ENCODE results near the gene CNPY3. TPM values are rescaled to one million over a fixed set of nuclear protein-coding genes. Genes with fewer than 3 reads are reported as not detected.

CNPY3 gene
- total and polyA plus RNA-seq, 2 of the 13 experiments (the other 11 are each of a cell fraction or from before 2014, with no cell fraction given): 42.3 to 60.2 TPM

DNA sequence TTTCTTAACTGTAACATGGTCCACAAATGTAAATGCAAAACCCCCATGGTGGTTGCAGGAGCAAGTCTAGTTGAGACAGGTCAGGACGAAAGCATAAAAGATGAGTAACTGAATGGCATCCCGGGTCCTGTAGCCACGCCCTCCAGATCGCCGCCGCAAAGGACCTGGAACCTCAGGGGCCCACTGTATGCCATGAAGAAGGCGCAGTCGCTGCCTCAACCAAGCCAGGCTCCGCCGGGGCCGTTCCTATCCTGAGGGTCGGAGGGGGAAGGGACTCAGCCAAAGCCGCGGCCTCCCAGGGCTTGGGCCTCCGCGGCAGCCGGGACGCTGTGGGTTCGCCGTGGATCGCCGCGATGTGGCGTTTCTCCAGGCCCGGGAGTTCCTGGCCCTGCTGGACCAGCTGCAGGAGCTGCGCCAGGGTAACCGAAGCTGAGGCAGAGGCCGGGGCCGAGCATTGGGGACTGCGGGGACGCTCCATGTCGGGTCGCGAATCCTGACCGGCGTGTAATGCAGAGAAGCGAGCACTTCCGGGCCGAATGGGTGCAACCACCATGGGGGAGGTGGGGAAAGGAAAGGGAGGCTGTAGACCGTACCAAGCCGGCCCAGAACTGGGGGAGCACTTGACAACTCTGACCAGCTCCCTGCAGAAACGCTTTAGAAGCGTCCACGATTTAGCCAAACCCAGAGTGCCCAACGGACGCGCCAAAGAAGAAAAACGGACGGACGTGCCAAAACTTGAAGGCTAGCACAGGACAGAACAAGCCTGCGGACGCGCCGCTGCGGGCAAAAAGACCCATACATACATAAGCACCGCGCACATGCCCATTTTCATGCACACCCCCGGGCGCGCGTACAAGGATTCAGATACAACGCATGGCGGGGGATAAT lies 38.7 kb upstream of the CNPY3 start (continued):
- TF ChIP-seq KDM4B (CRISPR knock-in tag; IDR thresholded peaks at IDR 0.05): peak; percentile 90
- TF ChIP-seq IKZF1 (IDR thresholded peaks at IDR 0.05): no peak
- peak; percentile 21; the same call in 1 of the 2 replicates for TF ChIP-seq JUND (CRISPR knock-in tag; IDR thresholded peaks at IDR 0.05)
- TF ChIP-seq ELF4 (CRISPR knock-in tag; IDR thresholded peaks at IDR 0.05; ENCODE audit: borderline replicate concordance): peak; percentile 96
- TF ChIP-seq, protein P1, sequence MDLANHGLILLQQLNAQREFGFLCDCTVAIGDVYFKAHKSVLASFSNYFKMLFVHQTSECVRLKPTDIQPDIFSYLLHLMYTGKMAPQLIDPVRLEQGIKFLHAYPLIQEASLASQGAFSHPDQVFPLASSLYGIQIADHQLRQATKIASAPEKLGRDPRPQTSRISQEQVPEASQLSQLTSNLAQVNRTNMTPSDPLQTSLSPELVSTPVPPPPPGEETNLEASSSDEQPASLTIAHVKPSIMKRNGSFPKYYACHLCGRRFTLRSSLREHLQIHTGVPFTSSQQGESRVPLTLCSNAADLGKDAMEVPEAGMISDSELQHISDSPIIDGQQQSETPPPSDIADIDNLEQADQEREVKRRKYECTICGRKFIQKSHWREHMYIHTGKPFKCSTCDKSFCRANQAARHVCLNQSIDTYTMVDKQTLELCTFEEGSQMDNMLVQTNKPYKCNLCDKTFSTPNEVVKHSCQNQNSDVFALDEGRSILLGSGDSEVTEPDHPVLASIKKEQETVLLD (CRISPR knock-in tag; IDR thresholded peaks at IDR 0.05; ENCODE audit: low read depth): peak; percentile 70; the same call in 1 of the 2 replicates
- peak; percentile 60 for TF ChIP-seq HIC2 (CRISPR knock-in tag; IDR thresholded peaks at IDR 0.05; ENCODE audit: low read depth)
- peak; percentile 89; the same call in 1 of the 2 replicates for TF ChIP-seq SALL2 (CRISPR knock-in tag; IDR thresholded peaks at IDR 0.05)
- TF ChIP-seq ZNF558 (CRISPR knock-in tag; IDR thresholded peaks at IDR 0.05; ENCODE audit: borderline replicate concordance): peak; percentile 77
- TF ChIP-seq RFX5 (IDR thresholded peaks at IDR 0.05; ENCODE audit: low read depth, low read length): no peak
- no peak for TF ChIP-seq ZNF75D (CRISPR knock-in tag; IDR thresholded peaks at IDR 0.05; ENCODE audit: borderline replicate concordance)
- no peak for TF ChIP-seq FOXA1 (IDR thresholded peaks at IDR 0.05)
- peak; percentile 8; the same call in 1 of the 2 replicates for TF ChIP-seq FOXA1 (CRISPR knock-in tag; IDR thresholded peaks at IDR 0.05)
- TF ChIP-seq SP2 (CRISPR knock-in tag; IDR thresholded peaks at IDR 0.05): no peak; the same call in 1 of the 2 replicates
- peak; percentile 89 for TF ChIP-seq KMT2A (CRISPR knock-in tag; IDR thresholded peaks at IDR 0.05)
- peak; percentile 91; the same call in 1 of the 2 replicates for TF ChIP-seq ZBTB20 (CRISPR knock-in tag; IDR thresholded peaks at IDR 0.05; ENCODE audit: borderline replicate concordance, low read depth)
- TF ChIP-seq ZNF577 (CRISPR knock-in tag; IDR thresholded peaks at IDR 0.05; ENCODE audit: borderline replicate concordance, low read depth): no peak
- TF ChIP-seq NCOA5 (CRISPR knock-in tag; IDR thresholded peaks at IDR 0.05): peak; percentile 77; the same call in 1 of the 2 replicates
- peak; percentile 94 for TF ChIP-seq POLR2AphosphoS5 (IDR thresholded peaks at IDR 0.05; ENCODE audit: low read depth, low read length)
- TF ChIP-seq, protein P2, sequence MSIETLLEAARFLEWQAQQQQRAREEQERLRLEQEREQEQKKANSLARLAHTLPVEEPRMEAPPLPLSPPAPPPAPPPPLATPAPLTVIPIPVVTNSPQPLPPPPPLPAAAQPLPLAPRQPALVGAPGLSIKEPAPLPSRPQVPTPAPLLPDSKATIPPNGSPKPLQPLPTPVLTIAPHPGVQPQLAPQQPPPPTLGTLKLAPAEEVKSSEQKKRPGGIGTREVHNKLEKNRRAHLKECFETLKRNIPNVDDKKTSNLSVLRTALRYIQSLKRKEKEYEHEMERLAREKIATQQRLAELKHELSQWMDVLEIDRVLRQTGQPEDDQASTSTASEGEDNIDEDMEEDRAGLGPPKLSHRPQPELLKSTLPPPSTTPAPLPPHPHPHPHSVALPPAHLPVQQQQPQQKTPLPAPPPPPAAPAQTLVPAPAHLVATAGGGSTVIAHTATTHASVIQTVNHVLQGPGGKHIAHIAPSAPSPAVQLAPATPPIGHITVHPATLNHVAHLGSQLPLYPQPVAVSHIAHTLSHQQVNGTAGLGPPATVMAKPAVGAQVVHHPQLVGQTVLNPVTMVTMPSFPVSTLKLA (IDR thresholded peaks at IDR 0.05): no peak
- TF ChIP-seq ZNF761 (CRISPR knock-in tag; conservative IDR thresholded peaks at IDR 0.05): peak; percentile 71
- TF ChIP-seq SRF (IDR thresholded peaks at IDR 0.05; ENCODE audit: low read depth, low read length): 0 out of 2 replicates have a peak, but pooled peaks have one; percentile 22
- peak; percentile 89 for TF ChIP-seq ZNF333 (CRISPR knock-in tag; IDR thresholded peaks at IDR 0.05; ENCODE audit: borderline replicate concordance)
- TF ChIP-seq DPF2 (CRISPR knock-in tag; IDR thresholded peaks at IDR 0.05; ENCODE audit: borderline replicate concordance, low read depth): no peak; the same call in 1 of the 2 replicates
- TF ChIP-seq RXRB (CRISPR knock-in tag; IDR thresholded peaks at IDR 0.05; ENCODE audit: borderline replicate concordance): peak; percentile 56
- no peak; the same call in 1 of the 2 replicates for TF ChIP-seq HNF4A (CRISPR knock-in tag; IDR thresholded peaks at IDR 0.05)
- peak; percentile 5; the same call in 1 of the 2 replicates for TF ChIP-seq ATF3 (CRISPR knock-in tag; IDR thresholded peaks at IDR 0.05)
